CD14-positive monocyte (primary cell): ENCODE data around the gene IL21R. TPM values are rescaled to one million over a fixed set of nuclear protein-coding genes. Genes with fewer than 3 reads are reported as not detected.

Source experiments
- DNase-seq, 3 donors: peaks; one replicate each; pipeline ENCODE4 v3.0.0-alpha.2; 2011 to 2022
- H2AFZ ChIP-seq: 2 replicates; pipeline ENCODE4 v1.6.0; 2012; ENCODE audit warnings: mild to moderate bottlenecking, low read depth, low read length, inconsistent platforms; ENCODE audit not compliant: insufficient read depth, poor library complexity, severe bottlenecking
- H3K27ac ChIP-seq, 2 donors: 1 replicate in 1 of 2; 2 replicates in 1 of 2; pipeline ENCODE4 v1.5.1; 2012 to 2013; ENCODE audit warnings: low read length in 2 of 2, control low read depth in 1 of 2, inconsistent platforms in 1 of 2, low read depth in 1 of 2, mild to moderate bottlenecking in 1 of 2
- H3K27me3 ChIP-seq, 2 donors: one replicate each; pipeline versions ENCODE4 v1.6.0 to v1.6.1; 2011 to 2013; ENCODE audit warnings: low read length in 2 of 2; ENCODE audit not compliant: control insufficient read depth in 2 of 2, insufficient read depth in 2 of 2
- H3K36me3 ChIP-seq, 2 donors: replicated peaks in 1 of 2; 1 replicate in 1 of 2; 2 replicates in 1 of 2; pipeline versions ENCODE4 v1.5.1 to v1.6.1; 2012 to 2013; ENCODE audit warnings: low read length in 2 of 2, control low read depth in 1 of 2, inconsistent platforms in 1 of 2, mild to moderate bottlenecking in 1 of 2; ENCODE audit not compliant: insufficient read depth in 2 of 2, control insufficient read depth in 1 of 2
- H3K4me1 ChIP-seq, 2 donors: 1 replicate in 1 of 2; 2 replicates in 1 of 2; pipeline versions ENCODE4 v1.5.1 to v1.6.1; 2012 to 2013; ENCODE audit warnings: low read length in 2 of 2, control low read depth in 1 of 2, inconsistent platforms in 1 of 2, mild to moderate bottlenecking in 1 of 2, moderate library complexity in 1 of 2; ENCODE audit not compliant: insufficient read depth in 2 of 2, control insufficient read depth in 1 of 2
- H3K4me2 ChIP-seq: replicated peaks from 2 replicates; pipeline ENCODE3; 2012; ENCODE audit warnings: low read length, moderate library complexity, mild to moderate bottlenecking; ENCODE audit not compliant: poor library complexity, severe bottlenecking; ENCODE audit errors: extremely low read depth
- H3K4me3 ChIP-seq, 3 experiments: fragments of 200-600 bp in 1 of 3; sonication (generic) in 1 of 3; replicated peaks in 1 of 3; 1 replicate in 2 of 3; 2 replicates in 1 of 3; pipeline ENCODE4 v1.5.1; 2011 to 2013; ENCODE audit warnings: low read length in 3 of 3, mild to moderate bottlenecking in 3 of 3, control low read depth in 2 of 3, low read depth in 2 of 3, inconsistent platforms in 1 of 3, moderate library complexity in 1 of 3
- H3K79me2 ChIP-seq: 2 replicates; pipeline ENCODE4 v1.6.0; 2012; ENCODE audit warnings: mild to moderate bottlenecking, control low read depth, inconsistent platforms, low read length, moderate library complexity; ENCODE audit not compliant: insufficient read depth
- H3K9ac ChIP-seq: 2 replicates; pipeline ENCODE4 v1.6.0; 2017; ENCODE audit warnings: low read length, mild to moderate bottlenecking; ENCODE audit not compliant: insufficient read depth, poor library complexity, severe bottlenecking
- H3K9me3 ChIP-seq, 2 donors: replicated peaks in 1 of 2; 1 replicate in 1 of 2; 2 replicates in 1 of 2; pipeline versions ENCODE4 v1.5.1 to v1.6.1; 2012 to 2013; ENCODE audit warnings: low read length in 2 of 2, control low read depth in 1 of 2; ENCODE audit not compliant: control insufficient read depth in 1 of 2, insufficient read depth in 1 of 2
- H4K20me1 ChIP-seq: 2 replicates; pipeline ENCODE4 v1.6.0; 2012; ENCODE audit warnings: mild to moderate bottlenecking, low read length, control low read depth, moderate library complexity; ENCODE audit not compliant: insufficient read depth
- H3K27ac Mint-ChIP-seq, 7 donors: one replicate each; pipeline ENCODE4 v1.8.0; 2020; ENCODE audit warnings: mild to moderate bottlenecking in 7 of 7, mixed read lengths in 7 of 7, moderate library complexity in 6 of 7, inconsistent platforms in 2 of 7
- H3K27me3 Mint-ChIP-seq, 3 donors: one replicate each; pipeline ENCODE4 v1.8.0; 2021 to 2022; ENCODE audit warnings: low read depth in 3 of 3, mild to moderate bottlenecking in 3 of 3, mixed read lengths in 3 of 3, moderate library complexity in 3 of 3, inconsistent platforms in 1 of 3
- H3K36me3 Mint-ChIP-seq, 2 donors: one replicate each; pipeline ENCODE4 v1.8.0; 2020; ENCODE audit warnings: mixed read lengths in 2 of 2, inconsistent platforms in 1 of 2, mild to moderate bottlenecking in 1 of 2
- H3K4me1 Mint-ChIP-seq: one replicate; pipeline ENCODE4 v1.8.0; 2020; ENCODE audit warnings: mild to moderate bottlenecking, mixed read lengths
- H3K4me3 Mint-ChIP-seq, 2 donors: one replicate each; pipeline ENCODE4 v1.8.0; 2020; ENCODE audit warnings: mild to moderate bottlenecking in 2 of 2, mixed read lengths in 2 of 2, moderate library complexity in 1 of 2
- H3K9me3 Mint-ChIP-seq, 7 donors: one replicate each; pipeline ENCODE4 v1.8.0; 2020 to 2022; ENCODE audit warnings: mixed read lengths in 7 of 7, mild to moderate bottlenecking in 6 of 7, moderate library complexity in 6 of 7, inconsistent platforms in 2 of 7
- CTCF ChIP-seq: fragments of 200-600 bp; IDR thresholded peaks from one replicate; pipeline ENCODE4 v1.8.0; 2022; ENCODE audit warnings: antibody characterized with exemption, mild to moderate bottlenecking
- WGBS: methylation state at CpG from one replicate; pipeline ENCODE4 v1.1.5; 2013; ENCODE audit warnings: missing lambda C conversion rate; ENCODE audit not compliant: insufficient coverage; 5-methylcytosine and 5-hydroxymethylcytosine counted together
- intact Hi-C, 2 donors: fragments of 100-400 bp; cut with micrococcal nuclease; formaldehyde crosslinking; loops; one replicate each; pipeline versions ENCODE4 v1.15.0 to v1.15.1; 2023
- polyA plus RNA-seq, 3 donors: library from polyadenylated mRNA; depleted of rRNA in 1 of 3; unstranded in 2 of 3; stranded (reverse) in 1 of 3; fragments of 300-500 nt in 2 of 3; fragments of >200 nt in 1 of 3; fragmentation: Illumina TruSeq in 2 of 3; gene quantifications; 1 replicate in 2 of 3; 2 replicates in 1 of 3; pipeline ENCODE4 v1.2.3, GENCODE V29; 2012 to 2021

The IL21R gene
- polyA plus RNA-seq, 3 donors = 1.0 to 1.7 (median 1.4) TPM

GRCh38 chr16:27444015-27444414, 42.0 kb downstream of the IL21R start:
- Histone ChIP-seq H3K27ac (no peak overlapping the region), H2AFZ (no peak overlapping the region), H3K36me3 (peaks cover 0 to 8% of the 10 kb centered on the region in 2 donors), H3K4me3 (no peak overlapping the region), H3K9ac (no peak overlapping the region), H3K4me1 (no peaks in the 10 kb centered on the region), H3K4me2 (no peak overlapping the region), H3K9me3 (peaks cover 14 to 19% of the 10 kb centered on the region in 2 donors), H3K79me2 (no peaks in the 10 kb centered on the region), H4K20me1 (no peaks in the 10 kb centered on the region), H3K27me3 (peaks cover 0 to 7% of the 10 kb centered on the region in 2 donors)
- Mint-ChIP-seq H3K4me1 (no peaks in the 10 kb centered on the region), H3K36me3 (peaks cover 8 to 17% of the 10 kb centered on the region in 2 donors), H3K27me3 (peaks cover 6 to 17% (median 10%) of the 10 kb centered on the region in 3 donors), H3K4me3 (no peak overlapping the region), H3K9me3 (peaks cover 12 to 27% (median 22%) of the 10 kb centered on the region in 7 donors), H3K27ac (no peak overlapping the region)
- TF ChIP-seq CTCF = no peak
- no CpG with 5 or more reads among the region's 2 CpGs for WGBS
- no peak for DNase-seq
- intact Hi-C loops = no loop called here

GRCh38 chr16:27444470-27444869, 42.5 kb downstream of the IL21R start:
- H3K4me1 ChIP-seq = peaks cover under 1 to 2% of the 10 kb centered on the region in 2 donors
- H3K9me3 ChIP-seq = peaks cover 17 to 19% of the 10 kb centered on the region in 2 donors
- Mint-ChIP-seq H3K27ac (no peak overlapping the region), H3K27me3 (peaks cover 10 to 22% (median 15%) of the 10 kb centered on the region in 3 donors), H3K36me3 (peaks cover 8 to 13% of the 10 kb centered on the region in 2 donors), H3K9me3 (peaks cover 12 to 27% (median 22%) of the 10 kb centered on the region in 7 donors), H3K4me3 (no peak overlapping the region), H3K4me1 (peaks cover 3% of the 10 kb centered on the region)
- H3K9ac ChIP-seq = no peak overlapping the region
- peaks cover 0 to 11% of the 10 kb centered on the region in 2 donors for H3K27me3 ChIP-seq
- whole genome bisulfite sequencing = 100% methylated on average over 1 of the region's 5 CpGs
- H3K27ac ChIP-seq = no peak overlapping the region
- no peak overlapping the region for H3K4me3 ChIP-seq
- no peak for TF ChIP-seq CTCF
- H3K36me3 ChIP-seq = peaks cover 0 to 8% of the 10 kb centered on the region in 2 donors
- no peak overlapping the region for H3K4me2 ChIP-seq
- intact Hi-C loops = no loop called here
- H3K79me2 ChIP-seq = no peaks in the 10 kb centered on the region
- no peaks in the 10 kb centered on the region for H4K20me1 ChIP-seq
- no peak for DNase-seq
- no peak overlapping the region for H2AFZ ChIP-seq
